Lower leg skin (tissue), 3 donors: Measurements from ENCODE around the gene PDE3B.

ENCODE experiments used
- POLR2A ChIP-seq, 2 donors: fragments of 450-650 bp; IDR thresholded peaks; one replicate each; pipeline ENCODE4 v1.6.1; 2016 to 2017; ENCODE audit warnings: antibody characterized with exemption in 2 of 2, mild to moderate bottlenecking in 1 of 2, moderate library complexity in 1 of 2
- TF ChIP-seq, protein P1 (sequence below), 3 donors: fragments of 450-650 bp; IDR thresholded peaks; one replicate each; pipeline ENCODE4 v1.5.1; 2016; ENCODE audit warnings: antibody characterized with exemption in 3 of 3, mild to moderate bottlenecking in 3 of 3, moderate library complexity in 2 of 3

DNA sequence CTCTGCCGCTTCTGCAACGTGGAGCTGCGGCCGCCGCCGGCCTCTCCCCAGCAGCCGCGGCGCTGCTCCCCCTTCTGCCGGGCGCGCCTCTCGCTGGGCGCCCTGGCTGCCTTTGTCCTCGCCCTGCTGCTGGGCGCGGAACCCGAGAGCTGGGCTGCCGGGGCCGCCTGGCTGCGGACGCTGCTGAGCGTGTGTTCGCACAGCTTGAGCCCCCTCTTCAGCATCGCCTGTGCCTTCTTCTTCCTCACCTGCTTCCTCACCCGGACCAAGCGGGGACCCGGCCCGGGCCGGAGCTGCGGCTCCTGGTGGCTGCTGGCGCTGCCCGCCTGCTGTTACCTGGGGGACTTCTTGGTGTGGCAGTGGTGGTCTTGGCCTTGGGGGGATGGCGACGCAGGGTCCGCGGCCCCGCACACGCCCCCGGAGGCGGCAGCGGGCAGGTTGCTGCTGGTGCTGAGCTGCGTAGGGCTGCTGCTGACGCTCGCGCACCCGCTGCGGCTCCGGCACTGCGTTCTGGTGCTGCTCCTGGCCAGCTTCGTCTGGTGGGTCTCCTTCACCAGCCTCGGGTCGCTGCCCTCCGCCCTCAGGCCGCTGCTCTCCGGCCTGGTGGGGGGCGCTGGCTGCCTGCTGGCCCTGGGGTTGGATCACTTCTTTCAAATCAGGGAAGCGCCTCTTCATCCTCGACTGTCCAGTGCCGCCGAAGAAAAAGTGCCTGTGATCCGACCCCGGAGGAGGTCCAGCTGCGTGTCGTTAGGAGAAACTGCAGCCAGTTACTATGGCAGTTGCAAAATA lies 816 bp downstream of the PDE3B start:
- TF ChIP-seq, protein P1, sequence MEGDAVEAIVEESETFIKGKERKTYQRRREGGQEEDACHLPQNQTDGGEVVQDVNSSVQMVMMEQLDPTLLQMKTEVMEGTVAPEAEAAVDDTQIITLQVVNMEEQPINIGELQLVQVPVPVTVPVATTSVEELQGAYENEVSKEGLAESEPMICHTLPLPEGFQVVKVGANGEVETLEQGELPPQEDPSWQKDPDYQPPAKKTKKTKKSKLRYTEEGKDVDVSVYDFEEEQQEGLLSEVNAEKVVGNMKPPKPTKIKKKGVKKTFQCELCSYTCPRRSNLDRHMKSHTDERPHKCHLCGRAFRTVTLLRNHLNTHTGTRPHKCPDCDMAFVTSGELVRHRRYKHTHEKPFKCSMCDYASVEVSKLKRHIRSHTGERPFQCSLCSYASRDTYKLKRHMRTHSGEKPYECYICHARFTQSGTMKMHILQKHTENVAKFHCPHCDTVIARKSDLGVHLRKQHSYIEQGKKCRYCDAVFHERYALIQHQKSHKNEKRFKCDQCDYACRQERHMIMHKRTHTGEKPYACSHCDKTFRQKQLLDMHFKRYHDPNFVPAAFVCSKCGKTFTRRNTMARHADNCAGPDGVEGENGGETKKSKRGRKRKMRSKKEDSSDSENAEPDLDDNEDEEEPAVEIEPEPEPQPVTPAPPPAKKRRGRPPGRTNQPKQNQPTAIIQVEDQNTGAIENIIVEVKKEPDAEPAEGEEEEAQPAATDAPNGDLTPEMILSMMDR (IDR thresholded peaks at IDR 0.05), result no peak
- no peak for TF ChIP-seq POLR2A (IDR thresholded peaks at IDR 0.05)
